Measurements from ENCODE around the gene LYPD4.
A peak's percentile ranks its signal among the peaks of the same experiment; 100 is the strongest.

The LYPD4 gene

DNA sequence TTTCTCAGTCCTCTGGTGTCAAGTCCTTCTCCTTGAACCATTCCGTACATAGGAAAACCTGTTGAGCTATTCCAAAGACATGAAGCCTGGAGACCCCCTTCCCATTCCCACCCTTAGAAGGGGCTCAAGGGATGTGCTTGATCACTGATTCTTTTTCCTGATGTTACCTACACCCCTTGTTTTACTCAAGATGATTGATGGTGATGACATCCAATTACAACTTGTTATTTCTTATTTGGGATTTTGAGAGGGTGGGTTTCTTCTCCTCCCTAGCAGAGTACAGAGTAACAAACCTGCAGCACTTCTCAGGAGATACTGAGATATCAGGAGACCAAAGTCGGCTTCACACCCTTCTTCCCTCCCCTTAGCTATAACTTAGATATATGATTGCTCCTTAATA lies 8.9 kb upstream of the LYPD4 start:
- H3K36me3 Mint-ChIP-seq (ENCODE audit: insufficient read depth) = no peaks in the 10 kb centered on the region
- no peak for ATAC-seq (replicated peaks)
- no peak for DNase-seq
- H3K27me3 Mint-ChIP-seq = peaks cover 16 to 44% of the 10 kb centered on the region in 2 donors
- no peak overlapping the region for H3K4me3 Mint-ChIP-seq
- H3K27ac Mint-ChIP-seq = no peak overlapping the region
- H3K4me1 Mint-ChIP-seq (ENCODE audit: low read depth in 2 of 2) = no peaks in the 10 kb centered on the region
- H3K9me3 Mint-ChIP-seq = no peaks in the 10 kb centered on the region

- H3K4me1 Mint-ChIP-seq (ENCODE audit: low read depth in 2 of 2) = no peaks in the 10 kb centered on the region
- DNase-seq (no peak), ATAC-seq (replicated peaks) (no peak)
- H3K4me3 Mint-ChIP-seq = no peak overlapping the region
- no peaks in the 10 kb centered on the region for H3K36me3 Mint-ChIP-seq (ENCODE audit: insufficient read depth)
- no peaks in the 10 kb centered on the region for H3K9me3 Mint-ChIP-seq
- no peak overlapping the region for H3K27ac Mint-ChIP-seq
- H3K27me3 Mint-ChIP-seq = peaks cover 16 to 44% of the 10 kb centered on the region in 2 donors
These were observed 7.0 kb upstream of the LYPD4 start for GRCh38 chr19:41851456-41851855.

- Mint-ChIP-seq H3K9me3 (no peaks in the 10 kb centered on the region), H3K4me1 (ENCODE audit: low read depth in 2 of 2) (no peaks in the 10 kb centered on the region), H3K36me3 (ENCODE audit: insufficient read depth) (no peaks in the 10 kb centered on the region), H3K27me3 (peaks cover 16 to 44% of the 10 kb centered on the region in 2 donors), H3K27ac (no peak overlapping the region), H3K4me3 (no peak overlapping the region)
- DNase-seq (no peak), ATAC-seq (replicated peaks) (no peak)
These were observed 5.9 kb upstream of the LYPD4 start for GRCh38 chr19:41850381-41850780.

DNA sequence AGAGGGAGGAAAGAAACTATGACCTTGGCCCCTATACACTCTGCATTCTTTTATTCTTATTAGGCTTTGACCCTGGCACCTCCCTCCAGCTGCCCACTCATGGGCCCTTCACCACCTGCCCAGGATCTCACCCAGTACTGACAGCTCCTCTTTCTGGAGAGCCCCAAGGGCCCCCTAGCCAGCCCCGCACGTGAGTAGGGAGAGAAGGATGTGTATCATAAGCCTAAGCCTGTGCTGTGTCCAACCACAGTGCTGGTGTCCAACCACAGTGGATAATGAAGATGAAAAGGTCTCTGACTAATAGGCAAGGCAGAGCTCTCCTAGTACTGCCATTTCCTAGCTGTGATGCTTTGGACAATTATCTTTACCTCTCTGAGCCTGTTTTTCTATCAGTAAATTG lies 4.6 kb upstream of the LYPD4 start:
- H3K27ac Mint-ChIP-seq = peak overlapping the region in 1 of 2 donors; percentile 18

GRCh38 chr19:41848666-41849065 lies 4.2 kb upstream of the LYPD4 start:
- DNase-seq = no peak
- H3K27ac Mint-ChIP-seq = no peak overlapping the region
- no peak for ATAC-seq (replicated peaks)
- no peak overlapping the region for H3K4me3 Mint-ChIP-seq
- no peaks in the 10 kb centered on the region for H3K9me3 Mint-ChIP-seq
- H3K4me1 Mint-ChIP-seq (ENCODE audit: low read depth in 2 of 2) = no peaks in the 10 kb centered on the region
- no peaks in the 10 kb centered on the region for H3K36me3 Mint-ChIP-seq (ENCODE audit: insufficient read depth)
- peaks cover 5 to 37% of the 10 kb centered on the region in 2 donors for H3K27me3 Mint-ChIP-seq

More for the DNA sequence above, 4.6 kb upstream of the LYPD4 start:
- DNase-seq = no peak
- ATAC-seq (replicated peaks) = no peak
- H3K9me3 Mint-ChIP-seq = no peaks in the 10 kb centered on the region
- no peaks in the 10 kb centered on the region for H3K4me1 Mint-ChIP-seq (ENCODE audit: low read depth in 2 of 2)
- no peaks in the 10 kb centered on the region for H3K36me3 Mint-ChIP-seq (ENCODE audit: insufficient read depth)
- no peak overlapping the region for H3K4me3 Mint-ChIP-seq
- H3K27me3 Mint-ChIP-seq = peaks cover 5 to 36% of the 10 kb centered on the region in 2 donors

DNA sequence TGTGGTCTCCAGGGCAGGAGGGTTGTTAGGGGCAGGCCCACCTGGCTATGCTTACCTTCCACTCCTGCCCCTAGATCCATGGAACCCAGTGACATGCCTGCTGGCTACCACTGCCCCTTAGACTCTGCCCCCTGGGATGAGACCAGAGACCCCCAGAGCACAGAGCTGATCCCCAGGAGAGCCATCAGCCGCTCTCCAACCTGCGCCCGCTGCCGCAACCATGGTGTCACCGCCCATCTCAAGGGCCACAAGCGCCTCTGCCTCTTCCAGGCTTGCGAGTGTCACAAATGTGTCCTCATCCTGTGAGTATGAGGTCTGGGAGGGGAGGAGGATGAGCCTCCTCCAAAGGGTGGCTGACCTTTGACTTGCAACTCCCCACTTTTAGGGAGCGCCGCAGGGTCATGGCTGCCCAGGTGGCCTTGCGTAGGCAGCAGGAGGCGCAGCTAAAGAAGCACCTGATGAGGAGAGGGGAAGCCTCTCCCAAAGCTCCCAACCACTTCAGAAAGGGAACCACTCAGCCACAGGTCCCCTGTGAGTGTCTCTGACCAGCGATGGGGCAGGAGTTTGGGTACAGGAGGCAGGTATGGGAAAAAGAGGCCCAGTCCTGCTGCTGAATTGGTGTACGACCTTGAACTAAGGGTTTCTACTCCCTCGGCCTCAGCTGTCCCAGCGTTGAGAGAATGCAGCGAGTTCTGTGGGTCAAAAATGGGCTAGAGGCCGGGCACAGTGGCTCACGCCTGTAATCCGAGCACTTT lies 3.0 kb upstream of the LYPD4 start:
- Mint-ChIP-seq H3K4me3 (no peak overlapping the region), H3K36me3 (ENCODE audit: insufficient read depth) (no peaks in the 10 kb centered on the region), H3K27ac (no peak overlapping the region), H3K4me1 (ENCODE audit: low read depth in 2 of 2) (no peaks in the 10 kb centered on the region), H3K27me3 (peaks cover 5 to 37% of the 10 kb centered on the region in 2 donors), H3K9me3 (no peaks in the 10 kb centered on the region)
- DNase-seq = no peak
- ATAC-seq (replicated peaks) = no peak

GRCh38 chr19:41845051-41845590 lies 638 bp upstream of the LYPD4 start:
- DNase-seq (no peak), ATAC-seq (replicated peaks) (no peak)
- H3K4me1 Mint-ChIP-seq (ENCODE audit: low read depth in 2 of 2) = no peaks in the 10 kb centered on the region
- no peaks in the 10 kb centered on the region for H3K9me3 Mint-ChIP-seq
- H3K27me3 Mint-ChIP-seq = peaks cover 0 to 21% of the 10 kb centered on the region in 2 donors
- H3K36me3 Mint-ChIP-seq (ENCODE audit: insufficient read depth) = no peaks in the 10 kb centered on the region
- no peak overlapping the region for H3K4me3 Mint-ChIP-seq
- no peak overlapping the region for H3K27ac Mint-ChIP-seq

DNA sequence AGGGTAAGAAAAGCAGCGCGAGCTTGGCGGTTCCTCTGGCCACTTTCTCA lies 343 bp upstream of the LYPD4 start, which contains the start of gene DMRTC2:
Gene DMRTC2, plus strand, starts transcription at position 42 of the 50 bp plus-strand sequence. CDS start 2,387 bp downstream, outside the sequence.
- Mint-ChIP-seq H3K27ac (no peak within 1 kb of the TSS), H3K4me3 (no peak within 1 kb of the TSS), H3K36me3 (ENCODE audit: insufficient read depth) (no peaks in the 10 kb centered on the region), H3K9me3 (no peaks in the 10 kb centered on the region), H3K4me1 (ENCODE audit: low read depth in 2 of 2) (no peaks in the 10 kb centered on the region), H3K27me3 (peaks cover 0 to 24% of the 10 kb centered on the region in 2 donors)
- DNase-seq (no peak), ATAC-seq (replicated peaks) (no peak)

GRCh38 chr19:41843371-41843770 lies 1.1 kb downstream of the LYPD4 start:
- Mint-ChIP-seq H3K27ac (peak overlapping the region in 1 of 2 donors; percentile 8), H3K9me3 (no peaks in the 10 kb centered on the region), H3K27me3 (peaks cover 12 to 29% of the 10 kb centered on the region in 2 donors), H3K4me3 (no peak overlapping the region), H3K4me1 (ENCODE audit: low read depth in 2 of 2) (no peaks in the 10 kb centered on the region), H3K36me3 (ENCODE audit: insufficient read depth) (no peaks in the 10 kb centered on the region)
- no peak for ATAC-seq (replicated peaks)
- no peak for DNase-seq

GRCh38 chr19:41839211-41839610 lies 5.3 kb downstream of the LYPD4 start:
- DNase-seq = no peak
- Mint-ChIP-seq H3K27ac (no peak overlapping the region), H3K9me3 (no peaks in the 10 kb centered on the region), H3K4me1 (ENCODE audit: low read depth in 2 of 2) (no peaks in the 10 kb centered on the region), H3K4me3 (no peak overlapping the region), H3K27me3 (peaks cover 42 to 60% of the 10 kb centered on the region in 2 donors), H3K36me3 (ENCODE audit: insufficient read depth) (no peaks in the 10 kb centered on the region)
- ATAC-seq (replicated peaks) = no peak

- H3K9me3 Mint-ChIP-seq = no peaks in the 10 kb centered on the region
- ATAC-seq (replicated peaks) (no peak), DNase-seq (no peak)
- H3K36me3 Mint-ChIP-seq (ENCODE audit: insufficient read depth) = no peaks in the 10 kb centered on the region
- H3K27ac Mint-ChIP-seq = no peak overlapping the region
- H3K4me3 Mint-ChIP-seq = no peak overlapping the region
- H3K4me1 Mint-ChIP-seq (ENCODE audit: low read depth in 2 of 2) = no peaks in the 10 kb centered on the region
- H3K27me3 Mint-ChIP-seq = peaks cover 43 to 58% of the 10 kb centered on the region in 2 donors
These were observed 6.3 kb downstream of the LYPD4 start for GRCh38 chr19:41837981-41838708.

- H3K27me3 Mint-ChIP-seq = peaks cover 34 to 44% of the 10 kb centered on the region in 2 donors
These were observed 23.3 kb downstream of the LYPD4 start for GRCh38 chr19:41821003-41821735.

DNA sequence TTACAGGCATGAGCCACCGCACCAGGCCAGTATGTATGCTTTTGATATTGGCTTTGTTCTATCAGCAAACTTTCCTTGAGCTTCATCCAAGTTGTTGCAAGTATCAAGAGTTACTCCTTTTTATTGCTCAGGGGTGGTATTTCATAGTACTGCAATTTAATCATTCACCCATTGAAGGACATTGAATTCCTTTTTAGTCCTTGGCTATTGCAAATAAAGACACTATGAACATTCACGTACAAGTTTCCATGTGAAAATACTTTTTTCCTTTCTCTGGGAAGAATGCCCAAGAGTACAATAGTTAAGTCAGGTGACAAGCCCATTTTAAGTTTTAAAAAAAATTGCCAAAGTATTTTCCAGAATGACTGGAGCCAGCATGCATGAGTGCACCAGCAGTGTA lies 27.7 kb downstream of the LYPD4 start:
- H3K27ac Mint-ChIP-seq = no peak overlapping the region
- no peak overlapping the region for H3K4me3 Mint-ChIP-seq
- H3K4me1 Mint-ChIP-seq (ENCODE audit: low read depth in 2 of 2) = peaks cover 0 to 4% of the 10 kb centered on the region in 2 donors
- DNase-seq (no peak), ATAC-seq (replicated peaks) (no peak)
- no peaks in the 10 kb centered on the region for H3K9me3 Mint-ChIP-seq
- peaks cover 16 to 39% of the 10 kb centered on the region in 2 donors for H3K27me3 Mint-ChIP-seq
- H3K36me3 Mint-ChIP-seq (ENCODE audit: insufficient read depth) = no peaks in the 10 kb centered on the region

More at GRCh38 chr19:41821003-41821735, 23.3 kb downstream of the LYPD4 start:
- H3K36me3 Mint-ChIP-seq (ENCODE audit: insufficient read depth) = no peaks in the 10 kb centered on the region
- ATAC-seq (replicated peaks) (peak; percentile 77), DNase-seq (peak; percentile 31 to 37 (median 32))
- no peak overlapping the region for H3K4me3 Mint-ChIP-seq
- peak overlapping the region in 1 of 2 donors; percentile 45 for H3K27ac Mint-ChIP-seq
- H3K4me1 Mint-ChIP-seq (ENCODE audit: low read depth in 2 of 2) = peaks cover 0 to 4% of the 10 kb centered on the region in 2 donors
- no peaks in the 10 kb centered on the region for H3K9me3 Mint-ChIP-seq

All from effector memory CD8-positive, alpha-beta T cell (primary cell).